ENCODE measurements around the gene VMP1. TPM values are rescaled to one million over a fixed set of nuclear protein-coding genes. Genes with fewer than 3 reads are reported as not detected.

The VMP1 gene
- total RNA-seq, 2 experiments from 2014 or later: 239 to 248 TPM

GRCh38 chr17:59669944-59670343, 37.5 kb upstream of the VMP1 start:
- no peak for TF ChIP-seq CTCF (IDR thresholded peaks at IDR 0.05)
- POLR2A ChIA-PET: no interaction called here
- no peak overlapping the region for H3K4me3 Mint-ChIP-seq
- intact Hi-C loops (cut with micrococcal nuclease): loop anchor here (5.0 kb wide), 1 partner anchor 32 kb away; no protein-coding TSS in a partner anchor
- H3K27ac Mint-ChIP-seq: peak overlapping the region; percentile 78
- peaks cover 37% of the 10 kb centered on the region for H3K36me3 Mint-ChIP-seq (ENCODE audit: low read depth)
- no peaks in the 10 kb centered on the region for H3K27me3 Mint-ChIP-seq
- no peak for ATAC-seq
- H3K9me3 Mint-ChIP-seq: no peaks in the 10 kb centered on the region
- no peak for DNase-seq
- peaks cover 31% of the 10 kb centered on the region for H3K4me1 Mint-ChIP-seq (ENCODE audit: low read depth)
- CTCF ChIA-PET: interaction anchor here (0.6 to 2.0 kb wide), 4 partner anchors 12 to 654 kb away, joined by 3 to 9 read pairs (median 4); no protein-coding TSS in a partner anchor

GRCh38 chr17:59671386-59671785, 36.1 kb upstream of the VMP1 start:
- Mint-ChIP-seq H3K9me3 (no peaks in the 10 kb centered on the region), H3K27me3 (no peaks in the 10 kb centered on the region), H3K27ac (peak overlapping the region; percentile 53), H3K4me1 (ENCODE audit: low read depth) (peaks cover 33% of the 10 kb centered on the region), H3K36me3 (ENCODE audit: low read depth) (peaks cover 38% of the 10 kb centered on the region), H3K4me3 (no peak overlapping the region)
- no peak for TF ChIP-seq CTCF (IDR thresholded peaks at IDR 0.05)
- ChIA-PET POLR2A (interaction anchor here (0.6 to 1.3 kb wide), 3 partner anchors 10 to 51 kb away, joined by 3 to 5 read pairs (median 3); no protein-coding TSS in a partner anchor), CTCF (interaction anchor here (1.0 to 2.0 kb wide), 4 partner anchors 11 to 188 kb away, joined by 3 to 9 read pairs (median 3); no protein-coding TSS in a partner anchor)
- DNase-seq (no peak), ATAC-seq (no peak)
- intact Hi-C loops (cut with micrococcal nuclease): no loop called here

DNA sequence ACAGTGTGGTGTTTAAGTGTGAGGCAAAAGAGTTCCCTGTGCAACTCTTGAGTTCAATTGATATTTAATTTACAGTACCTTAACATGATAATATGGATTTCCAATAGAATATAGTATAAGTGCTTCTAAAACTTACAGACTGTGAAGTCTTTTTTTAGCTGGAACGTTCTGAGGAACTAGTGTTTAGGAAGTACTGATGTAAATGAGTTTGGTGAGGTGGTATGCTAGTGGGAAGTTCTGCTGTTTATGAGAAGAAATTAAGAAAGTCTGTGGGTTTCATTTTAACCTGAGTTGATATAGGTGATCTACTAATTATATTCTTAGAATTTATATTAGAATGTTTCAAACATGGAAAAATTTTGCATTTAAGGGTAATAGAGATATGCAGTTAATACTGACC, 32.2 kb upstream of the VMP1 start:
- ChIA-PET POLR2A (interaction anchor here (0.7 to 1.3 kb wide), 3 partner anchors 9 to 366 kb away, joined by 3 to 6 read pairs (median 3); no protein-coding TSS in a partner anchor), CTCF (interaction anchor here (0.8 to 1.2 kb wide), 3 partner anchors 10 to 268 kb away, joined by 3 read pairs; no protein-coding TSS in a partner anchor)
- TF ChIP-seq CTCF (IDR thresholded peaks at IDR 0.05): no peak
- Mint-ChIP-seq H3K4me1 (ENCODE audit: low read depth) (peaks cover 13% of the 10 kb centered on the region), H3K27ac (peak overlapping the region; percentile 58), H3K4me3 (no peak overlapping the region), H3K27me3 (no peaks in the 10 kb centered on the region), H3K36me3 (ENCODE audit: low read depth) (peaks cover 35% of the 10 kb centered on the region), H3K9me3 (no peaks in the 10 kb centered on the region)
- ATAC-seq (no peak), DNase-seq (no peak)
- intact Hi-C loops (cut with micrococcal nuclease): no loop called here

- no peak for ATAC-seq
- peaks cover 31% of the 10 kb centered on the region for H3K36me3 Mint-ChIP-seq (ENCODE audit: low read depth)
These were observed 30.7 kb upstream of the VMP1 start for GRCh38 chr17:59676716-59677115.

More at GRCh38 chr17:59676716-59677115, 30.7 kb upstream of the VMP1 start:
- no peak for TF ChIP-seq CTCF (IDR thresholded peaks at IDR 0.05)
- DNase-seq: no peak
- POLR2A ChIA-PET: no interaction called here
- Mint-ChIP-seq H3K4me1 (ENCODE audit: low read depth) (peaks cover 3% of the 10 kb centered on the region), H3K4me3 (no peak overlapping the region), H3K27ac (no peak overlapping the region), H3K27me3 (no peaks in the 10 kb centered on the region), H3K9me3 (no peaks in the 10 kb centered on the region)
- intact Hi-C loops (cut with micrococcal nuclease): no loop called here
- CTCF ChIA-PET: no interaction called here

Measured in activated CD8-positive, alpha-beta T cell treated with anti-CD3 and anti-CD28 coated beads for 36 hours (primary cell).